Karpas-422 (cell line): ENCODE results near the gene ADAT1. TPM values are rescaled to one million over a fixed set of nuclear protein-coding genes. Genes with fewer than 3 reads are reported as not detected.

Experiments
- DNase-seq: peaks from one replicate; pipeline ENCODE4 v3.0.0-alpha.2; 2015
- H2AFZ ChIP-seq: fragments of 200-600 bp; sonication (generic); 2 replicates; pipeline ENCODE4 v1.6.1; 2014; ENCODE audit warnings: antibody characterized with exemption, low read length, mixed read lengths
- H3K27ac ChIP-seq: fragments of 200-600 bp; sonication (generic); 2 replicates; pipeline ENCODE4 v1.5.1; 2014; ENCODE audit warnings: mild to moderate bottlenecking, low read length, moderate library complexity
- H3K27me3 ChIP-seq: fragments of 200-600 bp; sonication (generic); 2 replicates; pipeline ENCODE4 v1.6.1; 2014; ENCODE audit warnings: low read length, mixed read lengths
- H3K36me3 ChIP-seq: fragments of 200-600 bp; sonication (generic); 2 replicates; pipeline ENCODE4 v1.6.1; 2014; ENCODE audit warnings: low read length, mixed read lengths; ENCODE audit not compliant: insufficient read depth
- H3K4me1 ChIP-seq: fragments of 200-600 bp; sonication (generic); 2 replicates; pipeline ENCODE4 v1.6.1; 2014; ENCODE audit warnings: mild to moderate bottlenecking, low read length, mixed read lengths
- H3K4me2 ChIP-seq: fragments of 200-600 bp; sonication (generic); 2 replicates; pipeline ENCODE4 v1.6.1; 2014; ENCODE audit warnings: low read length, low read depth, mild to moderate bottlenecking; ENCODE audit not compliant: poor library complexity, severe bottlenecking
- H3K4me3 ChIP-seq: fragments of 200-600 bp; sonication (generic); 2 replicates; pipeline ENCODE4 v1.5.1; 2014; ENCODE audit warnings: mild to moderate bottlenecking, antibody characterized with exemption, low read length, mixed read lengths
- H3K79me2 ChIP-seq: fragments of 200-600 bp; sonication (generic); 2 replicates; pipeline ENCODE4 v1.6.1; 2014; ENCODE audit warnings: mild to moderate bottlenecking, low read length, mixed read lengths
- H3K9ac ChIP-seq: fragments of 200-600 bp; sonication (generic); 2 replicates; pipeline ENCODE4 v1.6.0; 2014; ENCODE audit warnings: low read length
- H3K9me2 ChIP-seq: fragments of 200-600 bp; sonication (generic), shearing (Covaris generic); replicated peaks from 2 replicates; pipeline ENCODE4 v1.6.0; 2014; ENCODE audit warnings: mild to moderate bottlenecking, low read length, moderate library complexity; ENCODE audit not compliant: insufficient read depth
- H3K9me3 ChIP-seq: fragments of 300-700, 200-600 bp; sonication (generic); 2 replicates; pipeline ENCODE4 v1.6.1; 2014; ENCODE audit warnings: low read length, mixed read lengths
- H4K20me1 ChIP-seq: fragments of 200-600 bp; sonication (generic); 2 replicates; pipeline ENCODE4 v1.6.1; 2014; ENCODE audit warnings: mild to moderate bottlenecking, antibody characterized with exemption, low read length, low read depth; ENCODE audit not compliant: insufficient read depth
- total RNA-seq: library from RNA; depleted of rRNA; stranded (reverse); fragments of >200 nt; shearing (Covaris generic); gene quantifications from 2 replicates; pipeline ENCODE4 v1.2.3, GENCODE V29; 2014; ENCODE audit warnings: low replicate concordance; rRNA removed

The ADAT1 gene
- total RNA-seq, 1 experiment from 2014 or later, result 97.3 TPM

GRCh38 chr16:75552951-75553350, 70.1 kb downstream of the ADAT1 start:
- Histone ChIP-seq H2AFZ (no peak overlapping the region), H3K4me1 (peaks cover 29% of the 10 kb centered on the region), H3K27ac (no peak overlapping the region), H3K9ac (no peak overlapping the region), H4K20me1 (no peaks in the 10 kb centered on the region), H3K4me3 (no peak overlapping the region), H3K79me2 (peaks cover 43% of the 10 kb centered on the region), H3K9me2 (no peaks in the 10 kb centered on the region), H3K36me3 (0 out of 2 replicates have a peak, but pooled peaks cover 5% of the 10 kb centered on the region), H3K4me2 (no peak overlapping the region), H3K27me3 (no peaks in the 10 kb centered on the region), H3K9me3 (no peaks in the 10 kb centered on the region)
- no peak for DNase-seq

DNA sequence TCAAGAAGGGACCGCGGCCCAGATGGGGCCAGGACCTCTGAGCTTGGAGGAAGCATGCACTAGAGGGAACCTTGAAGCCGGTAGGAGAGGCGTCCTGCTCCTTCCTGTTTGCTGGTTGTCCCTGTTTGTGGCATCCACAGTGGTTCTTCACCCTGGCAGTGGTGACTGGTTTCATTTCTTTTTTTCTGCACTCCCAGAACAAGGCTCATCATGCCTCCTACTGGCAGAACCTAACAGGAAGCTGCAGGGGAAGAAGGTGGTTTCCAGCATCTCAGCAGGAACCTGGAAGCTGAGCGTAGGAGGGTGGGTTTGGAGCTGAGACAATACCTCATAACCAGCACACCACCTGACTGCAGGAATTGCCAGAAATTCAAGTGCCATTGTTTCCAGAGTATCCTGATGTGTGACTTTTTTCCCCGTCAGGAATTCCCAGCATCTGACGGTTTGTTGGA, 72.8 kb downstream of the ADAT1 start:
- Histone ChIP-seq H3K4me2 (peak overlapping the region; percentile 11), H3K27ac (no peak overlapping the region), H3K9me3 (no peaks in the 10 kb centered on the region), H3K9me2 (no peaks in the 10 kb centered on the region), H2AFZ (no peak overlapping the region), H3K79me2 (peaks cover 37% of the 10 kb centered on the region), H3K27me3 (no peaks in the 10 kb centered on the region), H4K20me1 (no peaks in the 10 kb centered on the region), H3K36me3 (0 out of 2 replicates have a peak, but pooled peaks cover 5% of the 10 kb centered on the region), H3K4me1 (peaks cover 19% of the 10 kb centered on the region), H3K9ac (no peak overlapping the region), H3K4me3 (no peak overlapping the region)
- DNase-seq, result peak; percentile 81

Other genes with a start within 250 kb of the ADAT1 start
- gene CFDP1, start 189.8 kb downstream of the ADAT1 start, total RNA-seq, result 33.5 and 64.0 TPM in 2 replicates
- gene TMEM170A, start 158.6 kb downstream of the ADAT1 start, total RNA-seq, result 32.0 and 45.9 TPM in 2 replicates
- not detected in 2 replicates for gene CHST6, start 127.8 kb downstream of the ADAT1 start, total RNA-seq
- gene CHST5, start 87.2 kb downstream of the ADAT1 start, total RNA-seq, result 0.76 and 0.97 TPM in 2 replicates
- 15.7 and 31.2 TPM in 2 replicates for gene TMEM231, start 67.0 kb downstream of the ADAT1 start, total RNA-seq
- gene GABARAPL2, start 56.9 kb downstream of the ADAT1 start, total RNA-seq, result 48.8 and 88.3 TPM in 2 replicates
- 137 and 158 TPM in 2 replicates for gene KARS1, start 24.4 kb upstream of the ADAT1 start, total RNA-seq
- 50.2 and 72.0 TPM in 2 replicates for gene TERF2IP, start 24.5 kb upstream of the ADAT1 start, total RNA-seq
- gene CPHXL2, start 53.7 kb upstream of the ADAT1 start, total RNA-seq, result not detected in 2 replicates
- not detected in 2 replicates for gene DUXB, start 78.2 kb upstream of the ADAT1 start, total RNA-seq
- not detected in 2 replicates for gene CPHXL, start 103.2 kb upstream of the ADAT1 start, total RNA-seq